Measurements from ENCODE around the gene CEP20.

DNA sequence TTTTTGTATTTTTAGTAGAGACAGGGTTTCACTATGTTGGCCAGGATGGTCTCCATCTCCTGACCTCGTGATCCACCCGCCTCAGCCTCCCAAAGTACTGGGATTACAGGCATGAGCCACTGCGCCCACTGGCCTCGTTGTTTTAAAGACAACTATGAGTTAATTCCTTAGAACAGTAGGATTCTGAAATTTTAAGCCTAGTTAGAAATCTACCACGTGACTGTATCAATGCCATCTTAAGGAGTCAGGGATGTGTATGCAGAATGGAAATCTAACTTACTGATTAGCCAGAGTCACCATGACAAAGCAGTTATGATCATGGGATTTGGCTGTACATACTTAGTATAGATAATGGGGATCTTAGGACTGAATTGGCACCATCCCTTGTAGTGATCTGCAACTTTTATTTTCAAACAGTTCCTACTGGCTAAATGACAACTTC lies 2.8 kb downstream of the CEP20 start:
- TF ChIP-seq, protein P1, sequence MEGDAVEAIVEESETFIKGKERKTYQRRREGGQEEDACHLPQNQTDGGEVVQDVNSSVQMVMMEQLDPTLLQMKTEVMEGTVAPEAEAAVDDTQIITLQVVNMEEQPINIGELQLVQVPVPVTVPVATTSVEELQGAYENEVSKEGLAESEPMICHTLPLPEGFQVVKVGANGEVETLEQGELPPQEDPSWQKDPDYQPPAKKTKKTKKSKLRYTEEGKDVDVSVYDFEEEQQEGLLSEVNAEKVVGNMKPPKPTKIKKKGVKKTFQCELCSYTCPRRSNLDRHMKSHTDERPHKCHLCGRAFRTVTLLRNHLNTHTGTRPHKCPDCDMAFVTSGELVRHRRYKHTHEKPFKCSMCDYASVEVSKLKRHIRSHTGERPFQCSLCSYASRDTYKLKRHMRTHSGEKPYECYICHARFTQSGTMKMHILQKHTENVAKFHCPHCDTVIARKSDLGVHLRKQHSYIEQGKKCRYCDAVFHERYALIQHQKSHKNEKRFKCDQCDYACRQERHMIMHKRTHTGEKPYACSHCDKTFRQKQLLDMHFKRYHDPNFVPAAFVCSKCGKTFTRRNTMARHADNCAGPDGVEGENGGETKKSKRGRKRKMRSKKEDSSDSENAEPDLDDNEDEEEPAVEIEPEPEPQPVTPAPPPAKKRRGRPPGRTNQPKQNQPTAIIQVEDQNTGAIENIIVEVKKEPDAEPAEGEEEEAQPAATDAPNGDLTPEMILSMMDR (IDR thresholded peaks at IDR 0.05) = no peak
- TF ChIP-seq POLR2A (IDR thresholded peaks at IDR 0.05) (no peak), POLR2AphosphoS5 (IDR thresholded peaks at IDR 0.05) (no peak)
